Measurements from ENCODE around the gene VPS8. TPM values are rescaled to one million over a fixed set of nuclear protein-coding genes. Genes with fewer than 3 reads are reported as not detected.

VPS8 gene
- total RNA-seq, 4 donors from 2014 or later = 46.3 to 76.9 (median 59.3) TPM

GRCh38 chr3:185030399-185030798 lies 218.4 kb downstream of the VPS8 start:
- Histone ChIP-seq H3K4me1 (no peaks in the 10 kb centered on the region), H3K4me3 (no peak overlapping the region), H3K27ac (no peak overlapping the region), H3K27me3 (no peaks in the 10 kb centered on the region), H3K36me3 (peaks cover 0 to 55% (median 0%) of the 10 kb centered on the region in 3 donors), H3K9me3 (no peaks in the 10 kb centered on the region)
- DNase-seq (ENCODE audit: low spot score in 2 of 2) = no peak
- 87 to 98% methylated on average over 3 of the region's 3 CpGs for WGBS, 2 donors
- TF ChIP-seq EP300 (IDR thresholded peaks at IDR 0.05) = no peak
- TF ChIP-seq CTCF (IDR thresholded peaks at IDR 0.05) = no peak
- no peak for TF ChIP-seq POLR2A (IDR thresholded peaks at IDR 0.05)

GRCh38 chr3:185030951-185031350 lies 219.0 kb downstream of the VPS8 start:
- WGBS, 2 donors = 81 to 90% methylated on average over 3 of the region's 3 CpGs
- Histone ChIP-seq H3K36me3 (peaks cover 0 to 52% (median 0%) of the 10 kb centered on the region in 3 donors), H3K4me1 (no peaks in the 10 kb centered on the region), H3K27me3 (no peaks in the 10 kb centered on the region), H3K9me3 (peaks cover 0 to 2% (median 0%) of the 10 kb centered on the region in 4 donors), H3K27ac (no peak overlapping the region), H3K4me3 (no peak overlapping the region)
- TF ChIP-seq CTCF (IDR thresholded peaks at IDR 0.05) = no peak
- no peak for TF ChIP-seq POLR2A (IDR thresholded peaks at IDR 0.05)
- no peak for TF ChIP-seq EP300 (IDR thresholded peaks at IDR 0.05)
- DNase-seq (ENCODE audit: low spot score in 2 of 2) = no peak

- Histone ChIP-seq H3K9me3 (peaks cover 0 to 12% (median 2%) of the 10 kb centered on the region in 4 donors), H3K27ac (no peak overlapping the region), H3K27me3 (no peaks in the 10 kb centered on the region), H3K4me3 (no peak overlapping the region), H3K36me3 (peaks cover 0 to 8% (median 0%) of the 10 kb centered on the region in 3 donors), H3K4me1 (no peaks in the 10 kb centered on the region)
- 92 to 100% methylated on average over 1 of the region's 1 CpG for WGBS, 2 donors
- TF ChIP-seq EP300 (IDR thresholded peaks at IDR 0.05) (no peak), POLR2A (IDR thresholded peaks at IDR 0.05) (no peak), CTCF (IDR thresholded peaks at IDR 0.05) (no peak)
- DNase-seq (ENCODE audit: low spot score in 2 of 2) = no peak
Observed at GRCh38 chr3:185037801-185038200, 225.8 kb downstream of the VPS8 start.

GRCh38 chr3:185040425-185040824 lies 228.5 kb downstream of the VPS8 start:
- H3K4me3 ChIP-seq = no peak overlapping the region

GRCh38 chr3:185041540-185041939 lies 229.6 kb downstream of the VPS8 start:
- peaks cover 0 to 4% (median 0%) of the 10 kb centered on the region in 3 donors for H3K36me3 ChIP-seq
- 87 to 88% methylated on average over 4 of the region's 4 CpGs for WGBS, 2 donors

More at GRCh38 chr3:185040425-185040824, 228.5 kb downstream of the VPS8 start:
- WGBS, 2 donors = 95 to 100% methylated on average over 1 of the region's 1 CpG
- Histone ChIP-seq H3K36me3 (peaks cover 0 to 4% (median 0%) of the 10 kb centered on the region in 3 donors), H3K27me3 (no peaks in the 10 kb centered on the region), H3K27ac (no peak overlapping the region), H3K9me3 (peaks cover 0 to 12% (median 2%) of the 10 kb centered on the region in 4 donors), H3K4me1 (peaks cover 0 to 6% (median 2%) of the 10 kb centered on the region in 4 donors)
- TF ChIP-seq CTCF (IDR thresholded peaks at IDR 0.05) = no peak
- TF ChIP-seq POLR2A (IDR thresholded peaks at IDR 0.05) = no peak
- no peak for TF ChIP-seq EP300 (IDR thresholded peaks at IDR 0.05)
- DNase-seq (ENCODE audit: low spot score in 2 of 2) = no peak

More at GRCh38 chr3:185041540-185041939, 229.6 kb downstream of the VPS8 start:
- no peak for DNase-seq (ENCODE audit: low spot score in 2 of 2)
- TF ChIP-seq EP300 (IDR thresholded peaks at IDR 0.05) = no peak
- no peak for TF ChIP-seq POLR2A (IDR thresholded peaks at IDR 0.05)
- no peak for TF ChIP-seq CTCF (IDR thresholded peaks at IDR 0.05)
- peaks cover 0 to 7% (median 2%) of the 10 kb centered on the region in 4 donors for H3K9me3 ChIP-seq
- peaks cover 0 to 12% (median 2%) of the 10 kb centered on the region in 4 donors for H3K4me1 ChIP-seq
- no peak overlapping the region for H3K4me3 ChIP-seq
- no peaks in the 10 kb centered on the region for H3K27me3 ChIP-seq
- H3K27ac ChIP-seq = no peak overlapping the region
